ENCODE measurements around the gene NELFB.

Gene NELFB

GRCh38 chr9:137254624-137255447 lies at the start of gene NELFB:
NELFB (plus strand) TSS chr9:137255327.
- DNase-seq: peak; percentile 87

GRCh38 chr9:137206602-137207001 lies 48.5 kb upstream of the NELFB start:
- no peak for DNase-seq

GRCh38 chr9:137211532-137211931 lies 43.6 kb upstream of the NELFB start:
- DNase-seq: no peak

- DNase-seq: no peak
These were observed 42.6 kb upstream of the NELFB start for GRCh38 chr9:137212520-137212919.

GRCh38 chr9:137213160-137214060 lies 41.7 kb upstream of the NELFB start:
- DNase-seq: no peak

GRCh38 chr9:137214620-137215019 lies 40.5 kb upstream of the NELFB start:
- DNase-seq: no peak

- DNase-seq: no peak
These were observed 39.7 kb upstream of the NELFB start for GRCh38 chr9:137215196-137215986.

- no peak for DNase-seq
These were observed 38.8 kb upstream of the NELFB start for GRCh38 chr9:137216188-137216965.

GRCh38 chr9:137217276-137218211 lies 37.6 kb upstream of the NELFB start:
- no peak for DNase-seq

GRCh38 chr9:137218212-137218753 lies 36.8 kb upstream of the NELFB start:
- no peak for DNase-seq

GRCh38 chr9:137218754-137219271 lies 36.3 kb upstream of the NELFB start:
- no peak for DNase-seq

GRCh38 chr9:137219757-137220316 lies 35.3 kb upstream of the NELFB start:
- no peak for DNase-seq

GRCh38 chr9:137220317-137221094 lies 34.6 kb upstream of the NELFB start:
- no peak for DNase-seq

GRCh38 chr9:137221095-137221505 lies 34.0 kb upstream of the NELFB start:
- DNase-seq: no peak

GRCh38 chr9:137221506-137222111 lies 33.5 kb upstream of the NELFB start:
- DNase-seq: no peak

GRCh38 chr9:137222190-137223077 lies 32.7 kb upstream of the NELFB start, which contains the start of gene RNF208:
RNF208 (minus strand) TSS chr9:137222240; CDS start chr9:137221212, 1,028 bp downstream.
- DNase-seq: no peak
